ENCODE results near the gene PREX1.

PREX1 gene

DNA sequence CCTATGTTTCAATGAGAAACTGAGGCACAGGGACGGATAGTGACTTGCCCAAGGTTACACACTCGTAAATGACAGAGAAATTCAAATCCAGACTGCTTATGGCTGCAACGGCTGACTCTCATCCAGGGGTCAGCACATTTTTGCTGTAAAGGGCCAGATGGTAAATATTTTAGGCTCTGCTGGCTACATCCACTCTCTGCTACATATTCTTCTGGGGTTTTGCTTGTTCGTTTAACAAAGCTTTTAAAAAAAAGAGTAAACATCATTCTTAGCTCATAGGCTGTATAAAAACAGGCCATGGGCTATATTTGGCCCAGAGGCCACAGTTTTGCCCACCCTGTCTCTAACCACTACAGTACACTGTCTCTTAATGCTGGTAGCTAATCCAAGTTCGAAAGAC lies 103.4 kb downstream of the PREX1 start:
- TF ChIP-seq ZNF274 (IDR thresholded peaks at IDR 0.05; ENCODE audit: low read depth, low read length) (no peak), YY1 (IDR thresholded peaks at IDR 0.05; ENCODE audit: insufficient read depth, insufficient read length) (no peak), SUZ12 (IDR thresholded peaks at IDR 0.05; ENCODE audit: extremely low read depth, insufficient read depth, insufficient read length) (no peak)
- DNase-seq (ENCODE audit: low read depth, low spot score) = no peak
- Histone ChIP-seq H3K36me3 (ENCODE audit: insufficient read depth, insufficient read length, low read length) (peaks cover 10% of the 10 kb centered on the region), H3K9ac (ENCODE audit: insufficient read length, low read depth) (no peak overlapping the region), H3K9me3 (ENCODE audit: insufficient read depth, low read length) (no peaks in the 10 kb centered on the region), H3K4me3 (ENCODE audit: insufficient read length, low read depth) (no peak overlapping the region), H3K27me3 (ENCODE audit: insufficient read depth, insufficient read length) (no peaks in the 10 kb centered on the region), H3K4me1 (ENCODE audit: insufficient read depth, insufficient read length) (peaks cover 3% of the 10 kb centered on the region)

- no peaks in the 10 kb centered on the region for H3K27me3 ChIP-seq (ENCODE audit: insufficient read depth, insufficient read length)
- no peaks in the 10 kb centered on the region for H3K9me3 ChIP-seq (ENCODE audit: insufficient read depth, low read length)
- no peak overlapping the region for H3K4me3 ChIP-seq (ENCODE audit: insufficient read length, low read depth)
- no peak overlapping the region for H3K9ac ChIP-seq (ENCODE audit: insufficient read length, low read depth)
- no peak for DNase-seq (ENCODE audit: low read depth, low spot score)
- peaks cover 3% of the 10 kb centered on the region for H3K4me1 ChIP-seq (ENCODE audit: insufficient read depth, insufficient read length)
- TF ChIP-seq SUZ12 (IDR thresholded peaks at IDR 0.05; ENCODE audit: extremely low read depth, insufficient read depth, insufficient read length) (no peak), YY1 (IDR thresholded peaks at IDR 0.05; ENCODE audit: insufficient read depth, insufficient read length) (no peak), ZNF274 (IDR thresholded peaks at IDR 0.05; ENCODE audit: low read depth, low read length) (no peak)
- H3K36me3 ChIP-seq (ENCODE audit: insufficient read depth, insufficient read length, low read length) = peaks cover 15% of the 10 kb centered on the region
Observed at GRCh38 chr20:48723308-48724264, 104.2 kb downstream of the PREX1 start.

DNA sequence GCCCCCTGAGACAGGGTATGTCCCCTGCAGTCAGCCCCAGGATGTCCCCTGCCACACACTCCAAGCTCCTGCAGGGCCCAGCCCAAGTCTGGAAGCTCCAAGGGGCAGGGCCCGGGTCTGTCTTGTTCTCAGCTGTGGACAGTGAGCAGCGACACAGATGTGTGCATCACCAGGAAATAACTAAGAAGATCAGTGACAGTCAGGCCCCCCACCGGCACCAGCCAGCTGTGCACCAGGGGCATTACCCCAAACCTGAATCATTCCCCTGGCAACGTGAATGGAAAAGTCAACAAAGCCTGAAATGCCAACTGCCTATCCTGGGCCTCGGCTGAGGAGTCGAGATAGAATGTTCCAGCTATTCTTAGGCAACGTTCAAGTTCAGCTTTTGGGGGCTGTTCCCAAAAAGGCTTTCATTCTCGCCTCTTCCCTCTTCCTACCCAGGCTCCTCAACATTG lies 105.0 kb downstream of the PREX1 start:
- no peak for DNase-seq (ENCODE audit: low read depth, low spot score)
- H3K4me1 ChIP-seq (ENCODE audit: insufficient read depth, insufficient read length) = peaks cover 3% of the 10 kb centered on the region
- TF ChIP-seq SUZ12 (IDR thresholded peaks at IDR 0.05; ENCODE audit: extremely low read depth, insufficient read depth, insufficient read length) (no peak), YY1 (IDR thresholded peaks at IDR 0.05; ENCODE audit: insufficient read depth, insufficient read length) (no peak), ZNF274 (IDR thresholded peaks at IDR 0.05; ENCODE audit: low read depth, low read length) (no peak)
- peaks cover 15% of the 10 kb centered on the region for H3K36me3 ChIP-seq (ENCODE audit: insufficient read depth, insufficient read length, low read length)
- no peaks in the 10 kb centered on the region for H3K27me3 ChIP-seq (ENCODE audit: insufficient read depth, insufficient read length)
- H3K4me3 ChIP-seq (ENCODE audit: insufficient read length, low read depth) = no peak overlapping the region
- no peaks in the 10 kb centered on the region for H3K9me3 ChIP-seq (ENCODE audit: insufficient read depth, low read length)
- no peak overlapping the region for H3K9ac ChIP-seq (ENCODE audit: insufficient read length, low read depth)

GRCh38 chr20:48722002-48722731 lies 105.6 kb downstream of the PREX1 start:
- TF ChIP-seq SUZ12 (IDR thresholded peaks at IDR 0.05; ENCODE audit: extremely low read depth, insufficient read depth, insufficient read length) (no peak), YY1 (IDR thresholded peaks at IDR 0.05; ENCODE audit: insufficient read depth, insufficient read length) (no peak), ZNF274 (IDR thresholded peaks at IDR 0.05; ENCODE audit: low read depth, low read length) (no peak)
- H3K9ac ChIP-seq (ENCODE audit: insufficient read length, low read depth) = no peak overlapping the region
- no peaks in the 10 kb centered on the region for H3K9me3 ChIP-seq (ENCODE audit: insufficient read depth, low read length)
- H3K4me1 ChIP-seq (ENCODE audit: insufficient read depth, insufficient read length) = peaks cover 3% of the 10 kb centered on the region
- H3K27me3 ChIP-seq (ENCODE audit: insufficient read depth, insufficient read length) = no peaks in the 10 kb centered on the region
- H3K4me3 ChIP-seq (ENCODE audit: insufficient read length, low read depth) = no peak overlapping the region
- DNase-seq (ENCODE audit: low read depth, low spot score) = no peak
- peaks cover 15% of the 10 kb centered on the region for H3K36me3 ChIP-seq (ENCODE audit: insufficient read depth, insufficient read length, low read length)

DNA sequence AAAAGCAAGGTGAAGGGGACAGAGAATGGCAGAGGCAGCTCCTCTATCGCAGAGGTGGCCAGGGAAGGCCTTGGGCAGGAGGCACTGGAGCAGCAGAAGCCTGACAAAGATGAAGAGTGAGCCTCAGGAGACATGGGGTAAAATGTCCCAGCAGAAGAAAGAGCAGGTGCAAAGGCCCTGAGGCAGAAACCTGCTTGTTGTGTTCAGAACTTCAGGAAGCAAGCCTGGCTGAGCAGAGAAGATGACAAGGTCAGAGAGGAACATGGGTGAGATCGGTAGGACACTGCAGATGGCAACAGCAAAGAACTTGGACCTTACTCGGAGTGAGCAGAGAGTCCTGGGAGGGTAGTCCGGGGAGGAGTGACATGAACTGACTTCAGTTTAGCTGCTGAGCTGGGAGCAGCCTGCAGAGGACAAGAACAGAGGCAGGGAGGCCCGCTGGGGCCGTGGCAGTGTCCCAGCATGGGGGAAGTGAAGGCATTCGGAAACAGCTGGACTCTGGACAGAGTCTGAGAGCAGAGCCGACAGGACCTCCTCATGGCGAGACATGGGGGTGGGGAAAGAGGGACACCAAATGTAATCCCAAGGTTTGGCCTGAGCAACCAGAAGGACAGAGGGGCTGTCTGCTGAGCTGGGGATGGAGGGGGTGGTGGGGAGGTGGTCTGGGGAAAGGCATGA lies 106.3 kb downstream of the PREX1 start:
- no peak for TF ChIP-seq SUZ12 (IDR thresholded peaks at IDR 0.05; ENCODE audit: extremely low read depth, insufficient read depth, insufficient read length)
- Histone ChIP-seq H3K9me3 (ENCODE audit: insufficient read depth, low read length) (no peaks in the 10 kb centered on the region), H3K4me3 (ENCODE audit: insufficient read length, low read depth) (no peak overlapping the region), H3K9ac (ENCODE audit: insufficient read length, low read depth) (no peak overlapping the region), H3K27me3 (ENCODE audit: insufficient read depth, insufficient read length) (no peaks in the 10 kb centered on the region), H3K4me1 (ENCODE audit: insufficient read depth, insufficient read length) (peaks cover 3% of the 10 kb centered on the region), H3K36me3 (ENCODE audit: insufficient read depth, insufficient read length, low read length) (peaks cover 15% of the 10 kb centered on the region)
- no peak for DNase-seq (ENCODE audit: low read depth, low spot score)

GRCh38 chr20:48720256-48720985 lies 107.4 kb downstream of the PREX1 start:
- TF ChIP-seq YY1 (IDR thresholded peaks at IDR 0.05; ENCODE audit: insufficient read depth, insufficient read length) (no peak), SUZ12 (IDR thresholded peaks at IDR 0.05; ENCODE audit: extremely low read depth, insufficient read depth, insufficient read length) (no peak), ZNF274 (IDR thresholded peaks at IDR 0.05; ENCODE audit: low read depth, low read length) (no peak)
- no peaks in the 10 kb centered on the region for H3K9me3 ChIP-seq (ENCODE audit: insufficient read depth, low read length)
- peaks cover 3% of the 10 kb centered on the region for H3K4me1 ChIP-seq (ENCODE audit: insufficient read depth, insufficient read length)
- no peak for DNase-seq (ENCODE audit: low read depth, low spot score)
- no peak overlapping the region for H3K4me3 ChIP-seq (ENCODE audit: insufficient read length, low read depth)
- peaks cover 5% of the 10 kb centered on the region for H3K36me3 ChIP-seq (ENCODE audit: insufficient read depth, insufficient read length, low read length)
- no peaks in the 10 kb centered on the region for H3K27me3 ChIP-seq (ENCODE audit: insufficient read depth, insufficient read length)
- H3K9ac ChIP-seq (ENCODE audit: insufficient read length, low read depth) = no peak overlapping the region

Measured in NT2/D1 (cell line).